Upper lobe of left lung (tissue), 4 donors: ENCODE measurements around the gene ZNF484.

Experiments
- POLR2A ChIP-seq, 4 donors: fragments of 450-650 bp; IDR thresholded peaks; one replicate each; pipeline ENCODE4 v1.5.1; 2016 to 2017; ENCODE audit warnings: antibody characterized with exemption in 4 of 4, mild to moderate bottlenecking in 2 of 4
- POLR2AphosphoS5 ChIP-seq, 2 donors: sonication (generic); formaldehyde crosslinking; IDR thresholded peaks; one replicate each; pipeline ENCODE4 v1.5.1; 2017; ENCODE audit warnings: antibody characterized with exemption in 2 of 2

DNA sequence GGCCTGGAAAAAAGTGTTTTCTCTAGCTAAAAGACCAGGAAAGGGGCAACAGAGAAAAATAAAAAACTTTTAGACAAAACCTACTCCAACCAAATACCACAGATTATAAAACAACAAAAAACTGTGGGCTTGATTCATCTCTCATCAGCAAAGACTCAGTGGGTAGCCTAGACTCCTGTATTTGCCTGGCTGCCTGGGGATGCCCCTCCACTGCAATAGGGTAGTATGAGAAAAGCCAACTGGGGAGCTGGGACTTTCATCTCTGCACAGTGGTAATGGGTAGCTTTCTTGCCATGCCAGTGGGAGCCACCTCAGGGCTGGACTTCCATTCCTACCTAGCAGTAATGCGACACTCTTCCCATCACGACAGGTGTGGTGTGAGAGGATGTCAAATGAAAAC lies 7.5 kb downstream of the ZNF484 start:
- TF ChIP-seq POLR2A (IDR thresholded peaks at IDR 0.05) (no peak), POLR2AphosphoS5 (IDR thresholded peaks at IDR 0.05) (no peak)
